Ishikawa (cell line): Measurements from ENCODE around the gene CAMK2D.
A peak's percentile ranks its signal among the peaks of the same experiment; 100 is the strongest.

Source experiments
- CEBPB ChIP-seq: IDR thresholded peaks from 2 replicates; pipeline ENCODE4 v1.6.1; 2012
- CREB1 ChIP-seq: IDR thresholded peaks from 2 replicates; pipeline ENCODE4 v1.6.1; 2012; ENCODE audit warnings: low read depth
- EGR1 ChIP-seq: IDR thresholded peaks from 2 replicates; pipeline ENCODE4 v1.6.1; 2012
- EP300 ChIP-seq: IDR thresholded peaks from 2 replicates; pipeline ENCODE4 v1.6.1; 2012; ENCODE audit warnings: borderline replicate concordance
- FOXM1 ChIP-seq: IDR thresholded peaks from 2 replicates; pipeline ENCODE4 v1.6.1; 2012; ENCODE audit warnings: low read depth, borderline replicate concordance
- NFIC ChIP-seq: IDR thresholded peaks from 2 replicates; pipeline ENCODE4 v1.6.1; 2012
- RAD21 ChIP-seq: IDR thresholded peaks from 2 replicates; pipeline ENCODE4 v1.6.1; 2012; ENCODE audit warnings: low read depth
- TAF1 ChIP-seq: IDR thresholded peaks from 2 replicates; pipeline ENCODE4 v1.6.1; 2012; ENCODE audit warnings: low read depth, mild to moderate bottlenecking
- TCF12 ChIP-seq: IDR thresholded peaks from 2 replicates; pipeline ENCODE4 v1.6.1; 2012; ENCODE audit warnings: low read depth
- TEAD4 ChIP-seq: IDR thresholded peaks from 2 replicates; pipeline ENCODE4 v1.6.1; 2012
- YY1 ChIP-seq: IDR thresholded peaks from 2 replicates; pipeline ENCODE4 v1.6.1; 2012; ENCODE audit warnings: low read depth
- ZBTB7A ChIP-seq: IDR thresholded peaks from 2 replicates; pipeline ENCODE4 v1.6.1; 2012; ENCODE audit warnings: low read depth
- TF ChIP-seq, protein P1 (sequence below): IDR thresholded peaks from 2 replicates; pipeline ENCODE4 v1.6.1; 2012
- TF ChIP-seq, protein P2 (sequence below): IDR thresholded peaks from 2 replicates; pipeline ENCODE4 v1.6.1; 2012
- TF ChIP-seq, protein P3 (sequence below): IDR thresholded peaks from 2 replicates; pipeline ENCODE4 v1.6.1; 2012; ENCODE audit warnings: low read depth, mild to moderate bottlenecking

The CAMK2D gene

DNA sequence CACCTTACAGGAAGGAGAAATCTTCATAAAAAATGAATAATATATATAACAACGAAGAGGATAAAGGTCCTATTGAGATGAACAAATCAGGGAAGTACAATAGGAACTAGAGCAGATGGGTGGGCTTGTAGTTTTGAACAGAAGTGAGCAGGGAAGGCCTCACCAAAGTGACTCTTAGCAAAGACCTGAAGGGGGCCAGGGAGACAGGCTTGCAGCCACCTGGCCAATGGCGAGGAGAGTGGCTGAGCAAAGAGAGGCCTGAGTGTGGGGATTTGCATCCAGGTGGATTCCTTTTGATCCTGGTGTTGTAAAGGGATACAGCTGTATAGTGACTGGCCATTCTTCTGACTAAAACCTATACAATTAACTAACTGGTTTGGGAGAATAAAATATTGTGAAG is 354.1 kb downstream of the CAMK2D start:
- TF ChIP-seq TEAD4: no peak
- no peak for TF ChIP-seq TAF1
- TF ChIP-seq NFIC: no peak

DNA sequence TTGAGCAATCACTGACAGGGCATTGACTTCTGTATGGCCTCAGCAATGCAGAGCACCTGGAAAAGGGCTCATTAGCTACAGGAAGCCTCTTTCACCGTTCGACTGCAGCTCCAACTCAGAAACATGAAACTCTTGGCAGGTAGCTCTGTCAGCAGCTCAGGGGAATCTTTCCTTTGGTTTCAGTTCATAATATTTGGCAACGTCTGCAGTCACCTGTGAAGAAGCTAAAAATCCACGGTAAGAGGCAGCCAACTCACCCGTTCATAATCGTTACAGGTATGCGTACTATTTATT is 354.9 kb downstream of the CAMK2D start:
- 0 out of 2 replicates have a peak, but pooled peaks have one; percentile 12 for TF ChIP-seq TEAD4
- TF ChIP-seq, protein P1, sequence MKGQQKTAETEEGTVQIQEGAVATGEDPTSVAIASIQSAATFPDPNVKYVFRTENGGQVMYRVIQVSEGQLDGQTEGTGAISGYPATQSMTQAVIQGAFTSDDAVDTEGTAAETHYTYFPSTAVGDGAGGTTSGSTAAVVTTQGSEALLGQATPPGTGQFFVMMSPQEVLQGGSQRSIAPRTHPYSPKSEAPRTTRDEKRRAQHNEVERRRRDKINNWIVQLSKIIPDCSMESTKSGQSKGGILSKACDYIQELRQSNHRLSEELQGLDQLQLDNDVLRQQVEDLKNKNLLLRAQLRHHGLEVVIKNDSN: no peak
- TF ChIP-seq EGR1: no peak
- no peak for TF ChIP-seq CREB1
- TF ChIP-seq CEBPB: no peak
- TF ChIP-seq TCF12: no peak
- no peak for TF ChIP-seq TAF1
- TF ChIP-seq, protein P2, sequence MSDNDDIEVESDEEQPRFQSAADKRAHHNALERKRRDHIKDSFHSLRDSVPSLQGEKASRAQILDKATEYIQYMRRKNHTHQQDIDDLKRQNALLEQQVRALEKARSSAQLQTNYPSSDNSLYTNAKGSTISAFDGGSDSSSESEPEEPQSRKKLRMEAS: no peak
- TF ChIP-seq, protein P3, sequence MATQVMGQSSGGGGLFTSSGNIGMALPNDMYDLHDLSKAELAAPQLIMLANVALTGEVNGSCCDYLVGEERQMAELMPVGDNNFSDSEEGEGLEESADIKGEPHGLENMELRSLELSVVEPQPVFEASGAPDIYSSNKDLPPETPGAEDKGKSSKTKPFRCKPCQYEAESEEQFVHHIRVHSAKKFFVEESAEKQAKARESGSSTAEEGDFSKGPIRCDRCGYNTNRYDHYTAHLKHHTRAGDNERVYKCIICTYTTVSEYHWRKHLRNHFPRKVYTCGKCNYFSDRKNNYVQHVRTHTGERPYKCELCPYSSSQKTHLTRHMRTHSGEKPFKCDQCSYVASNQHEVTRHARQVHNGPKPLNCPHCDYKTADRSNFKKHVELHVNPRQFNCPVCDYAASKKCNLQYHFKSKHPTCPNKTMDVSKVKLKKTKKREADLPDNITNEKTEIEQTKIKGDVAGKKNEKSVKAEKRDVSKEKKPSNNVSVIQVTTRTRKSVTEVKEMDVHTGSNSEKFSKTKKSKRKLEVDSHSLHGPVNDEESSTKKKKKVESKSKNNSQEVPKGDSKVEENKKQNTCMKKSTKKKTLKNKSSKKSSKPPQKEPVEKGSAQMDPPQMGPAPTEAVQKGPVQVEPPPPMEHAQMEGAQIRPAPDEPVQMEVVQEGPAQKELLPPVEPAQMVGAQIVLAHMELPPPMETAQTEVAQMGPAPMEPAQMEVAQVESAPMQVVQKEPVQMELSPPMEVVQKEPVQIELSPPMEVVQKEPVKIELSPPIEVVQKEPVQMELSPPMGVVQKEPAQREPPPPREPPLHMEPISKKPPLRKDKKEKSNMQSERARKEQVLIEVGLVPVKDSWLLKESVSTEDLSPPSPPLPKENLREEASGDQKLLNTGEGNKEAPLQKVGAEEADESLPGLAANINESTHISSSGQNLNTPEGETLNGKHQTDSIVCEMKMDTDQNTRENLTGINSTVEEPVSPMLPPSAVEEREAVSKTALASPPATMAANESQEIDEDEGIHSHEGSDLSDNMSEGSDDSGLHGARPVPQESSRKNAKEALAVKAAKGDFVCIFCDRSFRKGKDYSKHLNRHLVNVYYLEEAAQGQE: no peak
- TF ChIP-seq FOXM1: no peak
- TF ChIP-seq NFIC: peak; percentile 39; the same call in 1 of the 2 replicates
- TF ChIP-seq RAD21: no peak
- no peak for TF ChIP-seq ZBTB7A
- no peak for TF ChIP-seq YY1
- no peak for TF ChIP-seq EP300

DNA sequence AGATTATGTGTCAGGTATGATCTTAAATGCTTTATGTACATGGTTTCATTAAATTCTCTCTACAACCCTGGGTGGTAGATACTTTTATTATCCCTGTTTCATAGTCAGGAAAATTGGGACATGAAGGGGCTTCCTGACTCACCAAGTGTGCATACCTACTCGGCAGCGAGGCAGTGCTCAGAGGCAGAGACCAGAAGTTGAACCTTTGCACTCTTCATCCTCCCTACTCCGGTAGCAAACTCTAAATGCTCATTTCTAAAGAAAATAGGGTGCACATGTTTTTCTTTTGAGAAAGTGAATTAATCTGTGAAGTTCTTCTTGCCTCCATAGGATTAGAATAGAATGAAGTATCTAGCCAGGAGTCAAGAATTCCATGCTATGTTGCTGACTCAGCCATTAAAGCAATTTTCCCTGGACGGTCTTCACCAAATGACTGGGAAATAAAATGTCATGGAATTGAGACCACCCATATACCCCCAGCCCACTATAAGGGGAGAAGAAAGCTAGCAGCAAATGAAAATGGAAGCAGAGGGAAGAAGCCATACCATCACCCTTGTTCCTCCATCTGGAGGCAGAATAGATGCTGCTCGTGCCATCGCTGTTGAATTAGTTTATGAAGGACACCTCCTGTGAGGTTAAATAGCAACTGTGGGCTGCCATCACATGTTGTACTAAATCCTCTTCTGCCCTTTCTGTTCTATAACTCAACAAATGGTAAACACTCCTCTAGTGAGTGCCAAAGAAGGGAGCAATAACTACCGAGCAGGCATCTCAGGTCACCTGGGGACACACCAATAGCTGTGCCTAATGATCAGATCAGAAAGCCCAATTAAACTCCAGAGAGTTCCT is 355.4 kb downstream of the CAMK2D start:
- TF ChIP-seq TAF1: no peak
- no peak for TF ChIP-seq RAD21
- no peak for TF ChIP-seq CEBPB
- no peak for TF ChIP-seq YY1
- TF ChIP-seq, protein P1: no peak

DNA sequence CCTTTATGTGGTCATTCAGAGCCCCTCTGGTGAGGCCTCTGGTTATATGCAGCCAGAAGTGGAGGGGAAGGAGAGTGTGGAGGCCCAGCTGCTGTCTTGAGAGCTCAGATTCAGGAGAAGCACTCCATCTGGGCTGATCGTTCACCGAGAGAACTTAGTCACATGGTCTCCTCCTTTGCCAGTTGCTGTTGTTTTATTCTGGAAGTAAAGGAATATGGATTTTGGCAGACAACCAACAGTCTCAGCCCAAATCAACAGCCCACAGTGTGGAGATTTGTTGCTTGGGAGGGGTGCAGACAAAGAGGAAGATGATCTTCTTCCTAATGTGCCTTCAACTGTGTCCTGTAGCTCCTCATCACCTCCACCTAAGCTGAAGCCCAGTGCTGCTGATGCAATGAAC is 356.7 kb downstream of the CAMK2D start:
- TF ChIP-seq RAD21: no peak
- no peak for TF ChIP-seq YY1
- TF ChIP-seq, protein P3: no peak
- TF ChIP-seq CEBPB: no peak
- TF ChIP-seq, protein P2: no peak
- no peak for TF ChIP-seq TEAD4
- no peak for TF ChIP-seq EP300
- TF ChIP-seq TCF12: no peak
- no peak for TF ChIP-seq ZBTB7A
- TF ChIP-seq, protein P1: no peak
- no peak for TF ChIP-seq EGR1
- TF ChIP-seq NFIC: no peak
- TF ChIP-seq FOXM1: no peak
- TF ChIP-seq CREB1: no peak

DNA sequence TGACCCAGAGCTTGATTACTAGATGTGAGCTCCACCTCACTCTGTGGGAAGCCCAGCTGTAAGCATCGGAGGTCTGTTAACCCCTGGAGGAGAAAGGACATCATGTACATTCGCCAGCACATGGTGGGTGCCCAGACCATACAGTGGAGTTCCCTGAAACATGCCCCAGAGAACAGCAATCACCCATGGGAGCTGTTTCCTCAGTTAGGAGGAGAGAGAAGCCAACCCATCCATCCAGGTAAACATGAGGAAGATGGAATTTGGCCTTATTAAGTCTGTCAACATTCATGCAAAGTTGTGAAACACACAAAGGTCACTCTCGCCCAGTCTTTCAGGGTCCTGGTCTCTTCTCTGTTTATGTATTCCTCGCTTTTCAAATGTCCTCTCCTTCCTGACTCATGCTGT is 357.4 kb downstream of the CAMK2D start:
- TF ChIP-seq ZBTB7A: no peak
